ELF-1 (cell line): ENCODE measurements around the gene TBL3.
"Not testable (repeated sequence)": the region's sequence is repeated elsewhere in the genome, so short reads cannot be mapped to it uniquely, and the experiment has no call there.

Experiments used
- DNase-seq: peaks from one replicate; pipeline ENCODE4 v3.0.0-alpha.2; 2016; ENCODE audit warnings: low read depth, low spot score

The TBL3 gene

GRCh38 chr16:1998852-1999801, 27.3 kb downstream of the TBL3 start:
- DNase-seq, result no peak

GRCh38 chr16:1999866-2000514, 28.1 kb downstream of the TBL3 start:
- no peak for DNase-seq

- DNase-seq, result no peak
Observed at GRCh38 chr16:2001035-2001434, 29.2 kb downstream of the TBL3 start.

- DNase-seq, result no peak
Observed at GRCh38 chr16:2001456-2002355, 29.9 kb downstream of the TBL3 start.

GRCh38 chr16:2002406-2003230, 30.8 kb downstream of the TBL3 start:
- DNase-seq, result no peak

GRCh38 chr16:2003231-2003826, 31.5 kb downstream of the TBL3 start:
- DNase-seq, result no peak

- DNase-seq, result peak; percentile 98
Observed at GRCh38 chr16:2003827-2004641, 32.2 kb downstream of the TBL3 start.

GRCh38 chr16:2004795-2005517, 33.1 kb downstream of the TBL3 start:
- no peak for DNase-seq

- no peak for DNase-seq
Observed at GRCh38 chr16:2005646-2006045, 33.8 kb downstream of the TBL3 start.

GRCh38 chr16:2006317-2006716, 34.5 kb downstream of the TBL3 start:
- DNase-seq, result no peak

- no peak for DNase-seq
Observed at GRCh38 chr16:2007081-2007836, 35.4 kb downstream of the TBL3 start.

- DNase-seq, result no peak
Observed at GRCh38 chr16:2008009-2008526, 36.2 kb downstream of the TBL3 start.

- no peak for DNase-seq
Observed at GRCh38 chr16:2008631-2009163, 36.8 kb downstream of the TBL3 start.

GRCh38 chr16:2009164-2009711, 37.4 kb downstream of the TBL3 start:
- DNase-seq, result no peak

- DNase-seq, result peak; percentile 81
Observed at GRCh38 chr16:2009791-2010510, 38.1 kb downstream of the TBL3 start, which contains the start of gene ZNF598. Gene ZNF598, minus strand, starts transcription at chr16:2009821.

GRCh38 chr16:2011726-2012125, 39.9 kb downstream of the TBL3 start:
- not testable (repeated sequence) for DNase-seq

GRCh38 chr16:2013527-2013926, 41.7 kb downstream of the TBL3 start:
- DNase-seq, result no peak
